Colonic mucosa (tissue), 4 donors: ENCODE measurements around the gene SUPT3H. TPM values are rescaled to one million over a fixed set of nuclear protein-coding genes. Genes with fewer than 3 reads are reported as not detected.
"Not testable (repeated sequence)": the region's sequence is repeated elsewhere in the genome, so short reads cannot be mapped to it uniquely, and the experiment has no call there.

ENCODE experiments used
- DNase-seq: peaks from one replicate; pipeline ENCODE4 v3.0.0-alpha.2; 2020
- H3K27ac ChIP-seq: fragments of 200-600 bp; one replicate; pipeline ENCODE4 v1.8.0; 2021
- H3K27me3 ChIP-seq: fragments of 200-600 bp; one replicate; pipeline ENCODE4 v1.8.0; 2021
- H3K36me3 ChIP-seq: fragments of 200-600 bp; one replicate; pipeline ENCODE4 v1.8.0; 2021
- H3K4me1 ChIP-seq: fragments of 200-600 bp; one replicate; pipeline ENCODE4 v1.8.0; 2021; ENCODE audit warnings: mild to moderate bottlenecking
- H3K4me3 ChIP-seq: fragments of 200-600 bp; one replicate; pipeline ENCODE4 v1.8.0; 2021
- H3K9ac ChIP-seq, 2 donors: one replicate each; pipeline ENCODE4 v1.7.0; 2013; ENCODE audit warnings: control low read depth in 2 of 2, low read depth in 2 of 2, low read length in 2 of 2
- H3K9me3 ChIP-seq: fragments of 200-600 bp; one replicate; pipeline ENCODE4 v1.8.0; 2021
- intact Hi-C: fragments of 100-400 bp; cut with DNase I; formaldehyde crosslinking; loops from one replicate; pipeline ENCODE4 v1.14.1; 2022
- total RNA-seq, 2 donors: library from RNA; stranded (reverse); fragmentation: NEBNext Ultra II Directional in 1 of 2; extraction: Animal tissue kit (Norgen Biotek cat#: 25700) in 1 of 2; gene quantifications; one replicate each; pipeline ENCODE4 v1.2.1, GENCODE V29; 2021
- TF ChIP-seq, protein P1 (sequence below): fragments of 200-600 bp; IDR thresholded peaks from one replicate; pipeline ENCODE4 v1.8.0; 2022; ENCODE audit warnings: antibody characterized with exemption, mild to moderate bottlenecking
- donor health status: healthy.
- donor health status: DM: no; HTN: no; CAD: no.
- donor health status: DM: no; HTN: no; CAD: no.

Gene SUPT3H
- total RNA-seq, 2 donors from 2014 or later, result 3.4 to 4.1 TPM

DNA sequence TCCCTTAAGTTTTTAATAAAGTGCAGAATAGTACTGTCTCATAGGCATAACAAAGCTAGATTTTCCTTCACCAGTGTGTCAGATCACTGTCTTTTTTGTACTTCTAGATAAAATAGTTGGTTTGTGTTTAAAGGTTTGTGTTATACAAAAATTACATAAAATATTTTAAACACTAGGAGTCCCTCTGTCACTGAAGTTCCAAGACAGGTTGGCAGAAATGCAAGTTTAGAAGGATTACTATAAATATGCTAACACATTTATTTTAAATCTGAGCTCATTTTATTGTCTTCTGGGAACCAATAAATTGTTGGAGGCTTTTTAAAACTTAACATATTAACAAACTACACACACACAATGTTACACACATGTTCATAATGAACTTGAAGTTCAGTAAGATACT lies 80.4 kb downstream of the SUPT3H start:
- H3K4me3 ChIP-seq, result no peak overlapping the region
- no peak overlapping the region for H3K27ac ChIP-seq
- no peak overlapping the region for H3K9ac ChIP-seq
- H3K27me3 ChIP-seq, result no peaks in the 10 kb centered on the region
- DNase-seq, result no peak
- TF ChIP-seq, protein P1, sequence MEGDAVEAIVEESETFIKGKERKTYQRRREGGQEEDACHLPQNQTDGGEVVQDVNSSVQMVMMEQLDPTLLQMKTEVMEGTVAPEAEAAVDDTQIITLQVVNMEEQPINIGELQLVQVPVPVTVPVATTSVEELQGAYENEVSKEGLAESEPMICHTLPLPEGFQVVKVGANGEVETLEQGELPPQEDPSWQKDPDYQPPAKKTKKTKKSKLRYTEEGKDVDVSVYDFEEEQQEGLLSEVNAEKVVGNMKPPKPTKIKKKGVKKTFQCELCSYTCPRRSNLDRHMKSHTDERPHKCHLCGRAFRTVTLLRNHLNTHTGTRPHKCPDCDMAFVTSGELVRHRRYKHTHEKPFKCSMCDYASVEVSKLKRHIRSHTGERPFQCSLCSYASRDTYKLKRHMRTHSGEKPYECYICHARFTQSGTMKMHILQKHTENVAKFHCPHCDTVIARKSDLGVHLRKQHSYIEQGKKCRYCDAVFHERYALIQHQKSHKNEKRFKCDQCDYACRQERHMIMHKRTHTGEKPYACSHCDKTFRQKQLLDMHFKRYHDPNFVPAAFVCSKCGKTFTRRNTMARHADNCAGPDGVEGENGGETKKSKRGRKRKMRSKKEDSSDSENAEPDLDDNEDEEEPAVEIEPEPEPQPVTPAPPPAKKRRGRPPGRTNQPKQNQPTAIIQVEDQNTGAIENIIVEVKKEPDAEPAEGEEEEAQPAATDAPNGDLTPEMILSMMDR, result no peak
- no peaks in the 10 kb centered on the region for H3K9me3 ChIP-seq
- intact Hi-C loops, result no loop called here
- no peaks in the 10 kb centered on the region for H3K4me1 ChIP-seq
- no peaks in the 10 kb centered on the region for H3K36me3 ChIP-seq

DNA sequence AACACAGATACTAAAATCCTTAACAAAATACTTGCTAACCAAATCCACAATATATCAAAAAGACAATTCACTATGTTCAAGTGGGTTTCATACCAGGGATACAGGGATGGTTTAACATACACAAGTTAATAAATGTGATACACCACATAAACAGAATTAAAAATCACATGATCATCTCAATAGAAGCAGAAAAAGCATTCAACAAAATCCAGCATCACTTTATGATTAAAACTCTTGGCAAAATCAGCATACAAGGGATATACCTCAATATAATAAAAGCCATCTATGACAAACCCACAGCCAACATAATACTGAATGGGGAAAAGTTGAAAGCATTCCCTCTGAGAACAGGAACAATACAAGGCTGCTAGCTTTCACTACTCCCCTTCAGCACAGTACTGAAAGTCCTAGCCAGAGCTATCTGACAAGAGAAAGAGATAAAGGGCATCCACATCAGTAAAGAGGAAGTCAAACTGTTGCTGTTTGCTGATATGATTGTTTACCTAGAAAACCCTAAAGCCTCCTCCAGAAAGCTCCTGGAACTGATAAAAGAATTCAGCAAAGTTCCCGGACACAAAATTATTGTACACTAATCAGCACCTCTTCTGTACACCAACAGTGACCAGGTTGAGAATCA lies 83.6 kb downstream of the SUPT3H start:
- intact Hi-C loops, H3K9ac ChIP-seq, DNase-seq, H3K9me3 ChIP-seq, H3K27me3 ChIP-seq, H3K27ac ChIP-seq, H3K36me3 ChIP-seq, H3K4me1 ChIP-seq, H3K4me3 ChIP-seq: not testable (repeated sequence)

- intact Hi-C loops, result no loop called here
- Histone ChIP-seq H3K27ac (no peak overlapping the region), H3K36me3 (no peaks in the 10 kb centered on the region), H3K4me1 (no peaks in the 10 kb centered on the region), H3K9ac (no peak overlapping the region), H3K4me3 (no peak overlapping the region), H3K27me3 (no peaks in the 10 kb centered on the region), H3K9me3 (no peaks in the 10 kb centered on the region)
- TF ChIP-seq, protein P1, result no peak
- DNase-seq, result no peak
Measured at GRCh38 chr6:45293306-45293705, 84.4 kb downstream of the SUPT3H start.

GRCh38 chr6:45289751-45290514 lies 87.8 kb downstream of the SUPT3H start:
- no peak for DNase-seq
- Histone ChIP-seq H3K4me1 (no peaks in the 10 kb centered on the region), H3K9me3 (no peaks in the 10 kb centered on the region), H3K27ac (no peak overlapping the region), H3K4me3 (no peak overlapping the region), H3K27me3 (no peaks in the 10 kb centered on the region), H3K36me3 (no peaks in the 10 kb centered on the region), H3K9ac (no peak overlapping the region)
- intact Hi-C loops, result no loop called here
- TF ChIP-seq, protein P1, result no peak

DNA sequence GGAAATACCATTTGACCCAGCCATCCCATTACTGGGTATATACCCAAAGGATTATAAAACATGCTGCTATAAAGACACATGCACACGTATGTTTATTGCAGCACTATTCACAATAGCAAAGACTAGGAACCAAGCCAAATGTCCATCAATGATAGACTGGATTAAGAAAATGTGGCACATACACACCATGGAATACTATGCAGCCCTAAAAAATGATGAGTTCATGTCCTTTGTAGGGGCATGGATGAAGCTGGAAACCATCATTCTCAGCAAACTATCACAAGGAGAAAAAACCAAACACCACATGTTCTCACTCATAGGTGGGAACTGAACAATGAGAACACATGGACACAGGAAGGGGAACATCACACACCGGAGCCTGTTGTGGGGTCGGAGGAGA lies 91.0 kb downstream of the SUPT3H start:
- H3K4me3 ChIP-seq, DNase-seq, intact Hi-C loops, H3K27me3 ChIP-seq, H3K36me3 ChIP-seq, H3K9ac ChIP-seq, H3K4me1 ChIP-seq, H3K9me3 ChIP-seq, H3K27ac ChIP-seq: not testable (repeated sequence)

GRCh38 chr6:45278367-45278766 lies 99.4 kb downstream of the SUPT3H start:
- Histone ChIP-seq H3K9ac (no peak overlapping the region), H3K27ac (no peak overlapping the region)
- intact Hi-C loops, result no loop called here

DNA sequence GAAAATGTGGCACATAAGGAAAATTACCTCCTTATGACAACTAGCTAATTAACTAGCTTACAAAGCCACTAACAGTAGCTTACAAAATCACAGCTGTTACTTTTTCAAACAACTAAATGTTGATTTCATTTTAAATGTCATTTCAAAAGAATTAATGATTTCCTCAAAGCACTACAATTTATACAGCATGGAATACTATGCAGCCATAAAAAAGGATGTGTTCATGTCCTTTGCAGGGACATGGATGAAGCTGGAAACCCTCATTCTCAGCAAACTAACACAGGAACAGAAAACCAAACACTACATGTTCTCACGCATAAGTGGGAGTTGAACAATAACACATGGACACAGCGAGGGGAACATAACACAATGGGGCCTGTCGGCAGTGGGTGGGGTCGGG lies 100.0 kb downstream of the SUPT3H start:
- intact Hi-C loops, H3K4me3 ChIP-seq, H3K4me1 ChIP-seq, H3K27me3 ChIP-seq, H3K9ac ChIP-seq, H3K27ac ChIP-seq, H3K36me3 ChIP-seq, DNase-seq, H3K9me3 ChIP-seq: not testable (repeated sequence)

More at GRCh38 chr6:45278367-45278766, 99.4 kb downstream of the SUPT3H start:
- no peak for DNase-seq
- Histone ChIP-seq H3K27me3 (no peaks in the 10 kb centered on the region), H3K36me3 (no peaks in the 10 kb centered on the region), H3K4me1 (no peaks in the 10 kb centered on the region), H3K9me3 (no peaks in the 10 kb centered on the region), H3K4me3 (no peak overlapping the region)
- TF ChIP-seq, protein P1, result no peak
